HepG2 (cell line): ENCODE results near the gene PPP4R4. TPM values are rescaled to one million over a fixed set of nuclear protein-coding genes. Genes with fewer than 3 reads are reported as not detected.

Source experiments
- CENPT ChIP-seq: sonication (generic); formaldehyde crosslinking; IDR thresholded peaks from 2 replicates; pipeline ENCODE4 v1.8.0; 2022; ENCODE audit warnings: low read depth, mild to moderate bottlenecking, moderate library complexity, missing genetic modification reagents
- GLI4 ChIP-seq: sonication (generic); formaldehyde crosslinking; IDR thresholded peaks from 2 replicates; pipeline ENCODE4 v1.5.1; 2020; ENCODE audit warnings: missing genetic modification reagents, mild to moderate bottlenecking, moderate library complexity, borderline replicate concordance
- KDM2A ChIP-seq: sonication (generic); formaldehyde crosslinking; IDR thresholded peaks from 2 replicates; pipeline ENCODE4 v1.4.0; 2020; ENCODE audit warnings: low read depth, missing genetic modification reagents, borderline replicate concordance
- KLF13 ChIP-seq: sonication (generic); formaldehyde crosslinking; IDR thresholded peaks from 2 replicates; pipeline ENCODE4 v1.4.0; 2020; ENCODE audit warnings: mild to moderate bottlenecking, missing genetic modification reagents
- MAZ ChIP-seq, 2 experiments: sonication (generic) in 1 of 2; formaldehyde crosslinking in 1 of 2; IDR thresholded peaks; 2 replicates each; pipeline versions ENCODE4 v1.5.0 to v1.6.1; 2012 to 2020; ENCODE audit warnings: low read depth in 2 of 2, mild to moderate bottlenecking in 2 of 2, borderline replicate concordance in 1 of 2, improper control_type of control experiment in 1 of 2, low read length in 1 of 2, missing genetic modification reagents in 1 of 2, moderate library complexity in 1 of 2
- NCOR1 ChIP-seq: fragments of 200-600 bp; sonication (generic); IDR thresholded peaks from 2 replicates; pipeline ENCODE4 v1.7.0; 2017; ENCODE audit warnings: antibody characterized with exemption, low read length, borderline replicate concordance
- PPARG ChIP-seq: conservative IDR thresholded peaks from 2 replicates; pipeline ENCODE4 v1.6.1; 2016; ENCODE audit warnings: missing biosample characterization, missing genetic modification reagents
- ZNF468 ChIP-seq: sonication (generic); formaldehyde crosslinking; IDR thresholded peaks from 2 replicates; pipeline ENCODE4 v1.8.0; 2022; ENCODE audit warnings: mild to moderate bottlenecking, moderate library complexity, missing genetic modification reagents
- ZNF510 ChIP-seq: sonication (generic); formaldehyde crosslinking; IDR thresholded peaks from 2 replicates; pipeline ENCODE4 v1.4.0; 2020; ENCODE audit warnings: low read depth, mild to moderate bottlenecking, missing genetic modification reagents
- ZNF605 ChIP-seq: sonication (generic); formaldehyde crosslinking; IDR thresholded peaks from 2 replicates; pipeline ENCODE4 v1.8.0; 2022; ENCODE audit warnings: mild to moderate bottlenecking, missing genetic modification reagents
- ZNF629 ChIP-seq: sonication (generic); formaldehyde crosslinking; conservative IDR thresholded peaks from 2 replicates; pipeline ENCODE4 v1.5.0; 2020; ENCODE audit warnings: missing genetic modification reagents
- polyA plus RNA-seq, 8 experiments: library from polyadenylated mRNA; depleted of rRNA in 3 of 8; stranded (reverse) in 7 of 8; unstranded in 1 of 8; fragments of >200 nt; fragmentation: Illumina TruSeq in 4 of 8; extraction: Trizol in 4 of 8; gene quantifications; 2 replicates each; pipeline versions ENCODE4 v1.2.1 to v1.2.3, GENCODE V29; 2011 to 2016; ENCODE audit warnings: low read depth in 4 of 8, missing spikeins in 1 of 8, mixed read lengths in 1 of 8; ENCODE audit not compliant: insufficient read depth in 1 of 8
- total RNA-seq, 5 experiments: library from RNA; depleted of rRNA; stranded (reverse); fragments of >200 nt; fragmentation: Illumina TruSeq; extraction: Trizol; gene quantifications; 2 replicates each; pipeline ENCODE4 v1.2.3, GENCODE V29; 2016; ENCODE audit warnings: low read depth in 1 of 5
- TF ChIP-seq, protein P1 (sequence below): sonication (generic); formaldehyde crosslinking; IDR thresholded peaks from 2 replicates; pipeline ENCODE4 v1.5.0; 2020; ENCODE audit warnings: missing genetic modification reagents, mild to moderate bottlenecking, borderline replicate concordance
- TF ChIP-seq, protein P2 (sequence below): sonication (generic); formaldehyde crosslinking; IDR thresholded peaks from 2 replicates; pipeline ENCODE4 v1.4.0; 2020; ENCODE audit warnings: missing genetic modification reagents
- TF ChIP-seq, protein P3 (sequence below): sonication (generic); formaldehyde crosslinking; IDR thresholded peaks from 2 replicates; pipeline ENCODE4 v1.4.0; 2020; ENCODE audit warnings: mild to moderate bottlenecking, low read depth, missing genetic modification reagents
- TF ChIP-seq, protein P4 (sequence below): sonication (generic); formaldehyde crosslinking; IDR thresholded peaks from 2 replicates; pipeline ENCODE4 v1.5.0; 2020; ENCODE audit warnings: mild to moderate bottlenecking, missing genetic modification reagents, borderline replicate concordance

The PPP4R4 gene
- total and polyA plus RNA-seq, 2 of the 13 experiments (the other 11 are each of a cell fraction or from before 2014, with no cell fraction given): 9.5 to 19.8 TPM

DNA sequence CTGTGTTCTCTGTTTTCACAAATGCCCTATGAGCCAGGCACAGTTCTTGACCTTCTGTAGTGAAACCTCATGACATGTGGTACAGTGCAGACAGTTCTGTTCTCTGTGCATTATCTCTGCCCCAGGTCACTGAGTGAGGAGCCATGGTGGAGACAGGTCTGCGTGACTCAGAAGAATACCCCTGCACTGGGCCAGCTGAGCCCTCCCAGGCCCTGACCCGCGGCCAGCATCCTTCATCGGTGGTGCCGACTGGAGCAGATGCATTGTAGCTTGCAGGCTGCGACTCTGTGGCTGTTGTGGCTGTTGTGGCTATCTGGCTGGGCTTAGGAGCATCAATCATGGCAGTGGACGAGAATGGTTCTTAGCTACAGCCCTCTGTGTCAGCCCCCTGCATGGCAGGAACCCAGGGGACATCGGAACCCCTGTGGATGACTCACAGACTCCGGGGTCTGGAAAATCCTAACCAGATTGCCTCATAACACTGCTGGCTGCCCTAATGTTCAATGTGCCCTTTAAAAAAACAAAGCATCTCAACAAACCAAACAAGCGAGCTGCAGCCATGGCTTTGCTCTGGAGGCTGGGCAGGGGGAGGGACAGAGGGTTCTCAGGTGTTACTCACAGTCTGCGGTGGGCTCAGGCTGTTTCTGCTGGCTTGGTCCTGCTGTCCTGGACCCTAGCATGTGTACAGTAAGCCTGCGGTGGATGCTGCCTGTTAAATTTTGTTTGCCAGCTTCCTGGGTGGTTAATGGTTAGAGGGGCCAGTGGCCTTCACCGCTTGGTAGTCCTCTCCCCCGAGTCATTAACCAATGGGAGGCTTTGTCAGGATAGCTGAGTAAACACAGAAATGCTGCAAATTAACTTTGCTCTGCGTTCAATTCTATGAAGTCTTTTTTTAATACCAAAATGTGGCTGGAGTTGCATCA is 148.8 kb downstream of the PPP4R4 start, which contains the start of gene SERPINA6 (continued):
- TF ChIP-seq, protein P1, sequence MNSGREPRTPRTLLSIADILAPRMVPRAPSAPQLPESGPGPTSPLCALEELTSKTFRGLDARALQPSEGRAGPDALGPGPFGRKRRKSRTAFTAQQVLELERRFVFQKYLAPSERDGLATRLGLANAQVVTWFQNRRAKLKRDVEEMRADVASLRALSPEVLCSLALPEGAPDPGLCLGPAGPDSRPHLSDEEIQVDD (CRISPR knock-in tag): no peak
- TF ChIP-seq, protein P2, sequence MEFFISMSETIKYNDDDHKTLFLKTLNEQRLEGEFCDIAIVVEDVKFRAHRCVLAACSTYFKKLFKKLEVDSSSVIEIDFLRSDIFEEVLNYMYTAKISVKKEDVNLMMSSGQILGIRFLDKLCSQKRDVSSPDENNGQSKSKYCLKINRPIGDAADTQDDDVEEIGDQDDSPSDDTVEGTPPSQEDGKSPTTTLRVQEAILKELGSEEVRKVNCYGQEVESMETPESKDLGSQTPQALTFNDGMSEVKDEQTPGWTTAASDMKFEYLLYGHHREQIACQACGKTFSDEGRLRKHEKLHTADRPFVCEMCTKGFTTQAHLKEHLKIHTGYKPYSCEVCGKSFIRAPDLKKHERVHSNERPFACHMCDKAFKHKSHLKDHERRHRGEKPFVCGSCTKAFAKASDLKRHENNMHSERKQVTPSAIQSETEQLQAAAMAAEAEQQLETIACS (CRISPR knock-in tag): no peak
- TF ChIP-seq ZNF510 (CRISPR knock-in tag) (no peak), ZNF605 (CRISPR knock-in tag) (no peak; the same call in 1 of the 2 replicates), ZNF629 (no peak), CENPT (0 out of 2 replicates have a peak, but pooled peaks have one; percentile 8), GLI4 (CRISPR knock-in tag) (no peak), PPARG (CRISPR knock-in tag) (peak; percentile 96), KLF13 (CRISPR knock-in tag) (no peak), NCOR1 (no peak), KDM2A (peak; percentile 26; the same call in 1 of the 2 replicates), ZNF468 (CRISPR knock-in tag) (no peak), MAZ (IDR thresholded peaks at IDR 0.05; ENCODE audit: borderline replicate concordance, low read depth, low read length) (no peak), MAZ (CRISPR knock-in tag; IDR thresholded peaks at IDR 0.05; ENCODE audit: low read depth) (0 out of 2 replicates have a peak, but pooled peaks have one; percentile 71)
- TF ChIP-seq, protein P3, sequence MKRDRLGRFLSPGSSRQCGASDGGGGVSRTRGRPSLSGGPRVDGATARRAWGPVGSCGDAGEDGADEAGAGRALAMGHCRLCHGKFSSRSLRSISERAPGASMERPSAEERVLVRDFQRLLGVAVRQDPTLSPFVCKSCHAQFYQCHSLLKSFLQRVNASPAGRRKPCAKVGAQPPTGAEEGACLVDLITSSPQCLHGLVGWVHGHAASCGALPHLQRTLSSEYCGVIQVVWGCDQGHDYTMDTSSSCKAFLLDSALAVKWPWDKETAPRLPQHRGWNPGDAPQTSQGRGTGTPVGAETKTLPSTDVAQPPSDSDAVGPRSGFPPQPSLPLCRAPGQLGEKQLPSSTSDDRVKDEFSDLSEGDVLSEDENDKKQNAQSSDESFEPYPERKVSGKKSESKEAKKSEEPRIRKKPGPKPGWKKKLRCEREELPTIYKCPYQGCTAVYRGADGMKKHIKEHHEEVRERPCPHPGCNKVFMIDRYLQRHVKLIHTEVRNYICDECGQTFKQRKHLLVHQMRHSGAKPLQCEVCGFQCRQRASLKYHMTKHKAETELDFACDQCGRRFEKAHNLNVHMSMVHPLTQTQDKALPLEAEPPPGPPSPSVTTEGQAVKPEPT (CRISPR knock-in tag): no peak
- TF ChIP-seq, protein P4, sequence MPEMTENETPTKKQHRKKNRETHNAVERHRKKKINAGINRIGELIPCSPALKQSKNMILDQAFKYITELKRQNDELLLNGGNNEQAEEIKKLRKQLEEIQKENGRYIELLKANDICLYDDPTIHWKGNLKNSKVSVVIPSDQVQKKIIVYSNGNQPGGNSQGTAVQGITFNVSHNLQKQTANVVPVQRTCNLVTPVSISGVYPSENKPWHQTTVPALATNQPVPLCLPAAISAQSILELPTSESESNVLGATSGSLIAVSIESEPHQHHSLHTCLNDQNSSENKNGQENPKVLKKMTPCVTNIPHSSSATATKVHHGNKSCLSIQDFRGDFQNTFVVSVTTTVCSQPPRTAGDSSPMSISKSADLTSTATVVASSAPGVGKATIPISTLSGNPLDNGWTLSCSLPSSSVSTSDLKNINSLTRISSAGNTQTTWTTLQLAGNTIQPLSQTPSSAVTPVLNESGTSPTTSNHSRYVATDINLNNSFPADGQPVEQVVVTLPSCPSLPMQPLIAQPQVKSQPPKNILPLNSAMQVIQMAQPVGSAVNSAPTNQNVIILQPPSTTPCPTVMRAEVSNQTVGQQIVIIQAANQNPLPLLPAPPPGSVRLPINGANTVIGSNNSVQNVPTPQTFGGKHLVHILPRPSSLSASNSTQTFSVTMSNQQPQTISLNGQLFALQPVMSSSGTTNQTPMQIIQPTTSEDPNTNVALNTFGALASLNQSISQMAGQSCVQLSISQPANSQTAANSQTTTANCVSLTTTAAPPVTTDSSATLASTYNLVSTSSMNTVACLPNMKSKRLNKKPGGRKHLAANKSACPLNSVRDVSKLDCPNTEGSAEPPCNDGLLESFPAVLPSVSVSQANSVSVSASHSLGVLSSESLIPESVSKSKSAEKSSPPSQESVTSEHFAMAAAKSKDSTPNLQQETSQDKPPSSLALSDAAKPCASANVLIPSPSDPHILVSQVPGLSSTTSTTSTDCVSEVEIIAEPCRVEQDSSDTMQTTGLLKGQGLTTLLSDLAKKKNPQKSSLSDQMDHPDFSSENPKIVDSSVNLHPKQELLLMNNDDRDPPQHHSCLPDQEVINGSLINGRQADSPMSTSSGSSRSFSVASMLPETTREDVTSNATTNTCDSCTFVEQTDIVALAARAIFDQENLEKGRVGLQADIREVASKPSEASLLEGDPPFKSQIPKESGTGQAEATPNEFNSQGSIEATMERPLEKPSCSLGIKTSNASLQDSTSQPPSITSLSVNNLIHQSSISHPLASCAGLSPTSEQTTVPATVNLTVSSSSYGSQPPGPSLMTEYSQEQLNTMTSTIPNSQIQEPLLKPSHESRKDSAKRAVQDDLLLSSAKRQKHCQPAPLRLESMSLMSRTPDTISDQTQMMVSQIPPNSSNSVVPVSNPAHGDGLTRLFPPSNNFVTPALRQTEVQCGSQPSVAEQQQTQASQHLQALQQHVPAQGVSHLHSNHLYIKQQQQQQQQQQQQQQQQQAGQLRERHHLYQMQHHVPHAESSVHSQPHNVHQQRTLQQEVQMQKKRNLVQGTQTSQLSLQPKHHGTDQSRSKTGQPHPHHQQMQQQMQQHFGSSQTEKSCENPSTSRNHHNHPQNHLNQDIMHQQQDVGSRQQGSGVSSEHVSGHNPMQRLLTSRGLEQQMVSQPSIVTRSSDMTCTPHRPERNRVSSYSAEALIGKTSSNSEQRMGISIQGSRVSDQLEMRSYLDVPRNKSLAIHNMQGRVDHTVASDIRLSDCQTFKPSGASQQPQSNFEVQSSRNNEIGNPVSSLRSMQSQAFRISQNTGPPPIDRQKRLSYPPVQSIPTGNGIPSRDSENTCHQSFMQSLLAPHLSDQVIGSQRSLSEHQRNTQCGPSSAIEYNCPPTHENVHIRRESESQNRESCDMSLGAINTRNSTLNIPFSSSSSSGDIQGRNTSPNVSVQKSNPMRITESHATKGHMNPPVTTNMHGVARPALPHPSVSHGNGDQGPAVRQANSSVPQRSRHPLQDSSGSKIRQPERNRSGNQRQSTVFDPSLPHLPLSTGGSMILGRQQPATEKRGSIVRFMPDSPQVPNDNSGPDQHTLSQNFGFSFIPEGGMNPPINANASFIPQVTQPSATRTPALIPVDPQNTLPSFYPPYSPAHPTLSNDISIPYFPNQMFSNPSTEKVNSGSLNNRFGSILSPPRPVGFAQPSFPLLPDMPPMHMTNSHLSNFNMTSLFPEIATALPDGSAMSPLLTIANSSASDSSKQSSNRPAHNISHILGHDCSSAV (CRISPR knock-in tag): no peak
